CD4-positive, alpha-beta T cell treated with Interleukin-6 for 4 hours (primary cell): ENCODE data around the gene RASSF1.

Source experiments
- DNase-seq: peaks from one replicate; pipeline ENCODE4 v3.0.0-alpha.2; 2020; ENCODE audit warnings: mixed read lengths

The RASSF1 gene, protein sequence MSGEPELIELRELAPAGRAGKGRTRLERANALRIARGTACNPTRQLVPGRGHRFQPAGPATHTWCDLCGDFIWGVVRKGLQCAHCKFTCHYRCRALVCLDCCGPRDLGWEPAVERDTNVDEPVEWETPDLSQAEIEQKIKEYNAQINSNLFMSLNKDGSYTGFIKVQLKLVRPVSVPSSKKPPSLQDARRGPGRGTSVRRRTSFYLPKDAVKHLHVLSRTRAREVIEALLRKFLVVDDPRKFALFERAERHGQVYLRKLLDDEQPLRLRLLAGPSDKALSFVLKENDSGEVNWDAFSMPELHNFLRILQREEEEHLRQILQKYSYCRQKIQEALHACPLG

DNA sequence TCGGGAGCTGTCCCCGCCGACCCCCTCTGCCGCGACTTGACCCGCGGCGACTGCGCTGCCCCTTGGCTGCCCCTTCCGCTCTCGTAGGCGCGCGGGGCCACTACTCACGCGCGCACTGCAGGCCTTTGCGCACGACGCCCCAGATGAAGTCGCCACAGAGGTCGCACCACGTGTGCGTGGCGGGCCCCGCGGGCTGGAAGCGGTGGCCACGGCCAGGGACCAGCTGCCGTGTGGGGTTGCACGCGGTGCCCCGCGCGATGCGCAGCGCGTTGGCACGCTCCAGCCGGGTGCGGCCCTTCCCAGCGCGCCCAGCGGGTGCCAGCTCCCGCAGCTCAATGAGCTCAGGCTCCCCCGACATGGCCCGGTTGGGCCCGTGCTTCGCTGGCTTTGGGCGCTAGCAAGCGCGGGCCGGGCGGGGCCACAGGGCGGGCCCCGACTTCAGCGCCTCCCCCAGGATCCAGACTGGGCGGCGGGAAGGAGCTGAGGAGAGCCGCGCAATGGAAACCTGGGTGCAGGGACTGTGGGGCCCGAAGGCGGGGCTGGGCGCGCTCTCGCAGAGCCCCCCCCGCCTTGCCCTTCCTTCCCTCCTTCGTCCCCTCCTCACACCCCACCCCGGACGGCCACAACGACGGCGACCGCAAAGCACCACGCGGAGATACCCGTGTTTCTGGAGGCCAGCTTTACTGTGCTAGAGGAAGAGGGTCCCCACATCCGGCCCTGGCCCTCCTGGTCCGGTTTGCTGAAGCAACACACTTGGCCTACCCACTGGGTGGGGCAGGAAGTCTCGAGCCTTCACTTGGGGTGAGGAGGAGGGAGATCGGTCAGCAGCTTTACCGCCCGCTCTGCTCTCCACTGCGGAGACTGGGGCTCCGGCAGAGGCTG, at the start of gene RASSF1:
Gene RASSF1, minus strand, starts transcription at position 389 of the 882 bp plus-strand sequence. Its CDS starts 31 bp downstream, at position 358.
- DNase-seq = peak; percentile 63

DNA sequence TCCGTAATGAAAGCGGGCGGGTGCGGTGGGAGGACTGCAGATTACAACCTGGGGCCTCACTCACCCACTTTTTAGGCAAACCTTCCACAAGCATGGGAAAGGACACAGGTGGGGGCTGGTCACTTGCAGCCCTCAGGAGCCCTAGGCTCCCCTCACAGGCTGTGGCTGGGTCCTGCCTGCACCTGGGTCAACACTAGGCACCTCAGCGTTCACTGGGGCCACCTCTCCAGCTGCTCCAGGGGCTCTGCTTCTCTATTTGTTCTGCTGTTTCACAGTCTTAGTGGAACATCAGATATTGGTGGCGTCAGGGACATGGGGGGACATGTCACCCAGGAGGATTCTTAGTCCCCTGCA, 48.8 kb upstream of the RASSF1 start:
- no peak for DNase-seq

DNA sequence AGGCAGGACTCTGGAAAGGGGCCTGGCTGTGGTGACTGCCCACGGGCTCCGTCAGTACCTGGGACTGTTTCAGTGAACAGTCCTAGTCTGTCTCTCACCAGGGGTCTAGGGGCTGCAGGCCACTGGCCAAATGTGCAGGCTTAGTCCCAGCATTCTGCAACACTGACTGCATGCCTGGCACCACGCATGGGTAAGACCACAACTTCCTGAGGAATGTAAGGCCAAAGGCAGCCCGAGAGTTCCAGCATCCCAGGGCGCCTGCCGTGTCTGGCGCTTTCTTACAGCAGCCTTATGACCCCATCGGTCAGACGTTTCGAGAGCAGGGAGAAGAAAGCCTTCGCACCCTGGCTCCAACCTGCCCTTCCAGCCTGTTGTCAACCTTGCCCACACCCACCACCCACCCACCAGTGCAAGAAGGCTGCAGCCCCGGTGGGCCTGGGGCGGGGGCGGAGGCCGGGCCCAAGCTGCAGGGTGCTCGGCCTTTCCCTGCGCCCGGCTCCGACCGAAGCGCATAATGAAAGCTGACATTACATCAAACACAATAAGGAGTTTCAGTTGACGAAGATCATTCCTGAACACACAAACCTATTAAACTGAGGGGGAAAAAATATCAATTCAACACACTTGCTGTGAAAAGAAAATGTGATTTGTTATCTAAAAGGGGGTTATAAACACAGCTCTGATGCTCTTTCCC, 48.2 kb upstream of the RASSF1 start:
- no peak for DNase-seq

DNA sequence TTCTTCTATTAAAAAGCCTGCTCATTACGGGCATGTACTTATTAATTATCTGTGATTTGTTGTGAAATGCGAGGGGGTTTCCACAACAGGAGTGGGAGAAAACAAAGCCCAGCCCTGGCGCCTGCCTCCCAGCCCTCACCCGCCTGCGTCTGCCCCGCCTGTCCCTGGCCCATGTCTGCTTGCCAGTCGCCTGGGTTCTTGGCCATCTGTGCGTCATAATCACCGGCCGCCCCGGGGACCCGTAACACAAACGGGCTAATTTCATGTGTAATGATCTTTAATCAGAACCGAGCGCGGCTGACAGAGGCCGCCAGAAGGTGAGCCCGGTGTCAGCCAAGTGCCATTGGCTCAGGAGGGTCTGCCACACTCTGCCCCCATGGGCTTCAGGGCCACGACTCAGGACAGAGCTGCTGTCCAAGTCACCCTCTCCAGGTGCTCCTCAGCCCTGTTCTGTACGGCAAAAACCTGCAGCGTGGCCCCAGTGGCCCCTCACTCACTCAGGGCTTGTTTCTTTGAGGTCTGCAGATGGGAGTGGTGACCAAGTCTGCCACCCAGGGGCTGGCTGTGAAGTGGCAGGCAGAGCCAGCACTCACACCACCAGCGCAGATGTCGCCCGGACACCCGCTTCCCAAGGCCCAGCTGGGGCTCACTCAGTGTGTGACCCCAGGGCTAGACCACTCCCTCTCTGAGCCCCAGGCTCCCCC, 47.5 kb upstream of the RASSF1 start:
- DNase-seq = no peak

DNA sequence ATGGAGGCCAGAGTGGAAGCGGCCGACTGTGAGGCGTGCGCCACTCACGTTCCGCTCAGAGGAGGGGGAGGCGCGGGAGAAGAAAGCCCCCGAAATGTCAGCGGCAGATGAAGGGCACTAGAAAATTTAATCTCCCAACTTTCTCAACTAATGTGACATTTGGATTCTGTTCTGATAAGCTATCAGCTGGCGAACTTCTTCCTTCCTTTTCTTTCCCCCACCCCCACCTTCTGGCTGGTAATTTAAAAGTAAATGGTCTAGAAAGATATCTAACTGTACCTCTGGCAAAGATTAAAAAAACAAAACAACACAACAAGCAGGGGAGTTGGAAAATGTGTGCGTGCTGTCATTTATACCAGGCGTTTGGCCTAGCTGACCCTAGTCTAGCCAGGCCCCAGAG, 45.1 kb upstream of the RASSF1 start:
- no peak for DNase-seq

DNA sequence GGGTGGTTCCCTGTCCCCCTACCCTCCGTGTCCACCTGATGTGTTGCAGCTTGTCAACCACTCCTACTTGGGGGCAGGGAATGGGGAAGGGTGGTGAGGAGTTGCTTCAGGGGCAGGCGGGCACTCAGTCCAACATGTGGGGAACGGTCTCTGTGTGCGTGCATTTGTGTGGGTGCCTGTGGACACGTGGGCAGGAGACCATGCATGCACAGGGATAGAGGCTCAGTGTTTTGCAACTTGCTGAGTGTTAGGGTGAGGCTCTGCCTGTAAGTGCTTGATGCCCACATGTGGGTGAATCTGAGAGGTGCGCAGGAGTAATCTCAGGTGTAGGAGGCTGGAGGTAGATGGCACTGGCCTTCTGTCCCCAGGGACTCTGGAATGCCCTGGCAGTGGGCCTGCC, 43.1 kb upstream of the RASSF1 start:
- DNase-seq = no peak

DNA sequence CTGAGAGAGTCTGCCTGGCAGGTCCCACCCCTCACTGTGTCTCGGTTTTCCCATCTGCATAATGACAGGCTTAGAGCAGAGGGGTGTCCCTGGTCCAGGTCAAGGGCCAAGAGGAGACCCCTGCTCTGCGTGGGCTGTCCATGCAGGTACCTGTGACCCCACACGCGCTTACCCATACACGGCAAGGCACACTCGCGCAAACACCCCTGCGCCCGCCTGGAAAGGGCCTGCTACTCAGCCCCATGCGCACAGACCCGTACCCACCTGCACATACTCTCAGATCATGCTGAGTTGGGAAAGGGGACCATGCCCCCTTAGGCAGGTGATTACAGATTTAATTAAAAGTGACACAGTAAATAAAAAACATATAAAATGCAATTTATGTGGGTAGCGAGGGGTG, 42.1 kb upstream of the RASSF1 start:
- no peak for DNase-seq

DNA sequence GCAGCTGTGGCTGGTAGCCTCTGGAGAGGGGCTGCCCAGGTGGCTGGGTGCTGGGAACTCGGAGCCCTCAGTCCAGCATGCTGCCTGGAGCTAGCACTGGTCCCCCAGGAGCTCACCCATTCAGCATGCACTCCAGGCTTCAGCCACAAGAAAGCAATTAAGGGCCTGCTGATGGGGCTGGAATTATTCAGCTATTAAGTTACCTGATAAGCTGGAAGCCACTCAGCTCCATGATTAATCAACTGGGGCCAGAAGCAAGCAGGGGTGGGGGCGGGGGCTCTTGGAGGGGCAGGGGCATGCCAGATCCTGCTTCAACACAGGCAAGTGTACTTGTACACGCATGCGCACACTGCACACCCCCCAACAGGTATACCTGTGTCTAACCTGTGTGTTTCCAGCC, 40.7 kb upstream of the RASSF1 start:
- DNase-seq = no peak

DNA sequence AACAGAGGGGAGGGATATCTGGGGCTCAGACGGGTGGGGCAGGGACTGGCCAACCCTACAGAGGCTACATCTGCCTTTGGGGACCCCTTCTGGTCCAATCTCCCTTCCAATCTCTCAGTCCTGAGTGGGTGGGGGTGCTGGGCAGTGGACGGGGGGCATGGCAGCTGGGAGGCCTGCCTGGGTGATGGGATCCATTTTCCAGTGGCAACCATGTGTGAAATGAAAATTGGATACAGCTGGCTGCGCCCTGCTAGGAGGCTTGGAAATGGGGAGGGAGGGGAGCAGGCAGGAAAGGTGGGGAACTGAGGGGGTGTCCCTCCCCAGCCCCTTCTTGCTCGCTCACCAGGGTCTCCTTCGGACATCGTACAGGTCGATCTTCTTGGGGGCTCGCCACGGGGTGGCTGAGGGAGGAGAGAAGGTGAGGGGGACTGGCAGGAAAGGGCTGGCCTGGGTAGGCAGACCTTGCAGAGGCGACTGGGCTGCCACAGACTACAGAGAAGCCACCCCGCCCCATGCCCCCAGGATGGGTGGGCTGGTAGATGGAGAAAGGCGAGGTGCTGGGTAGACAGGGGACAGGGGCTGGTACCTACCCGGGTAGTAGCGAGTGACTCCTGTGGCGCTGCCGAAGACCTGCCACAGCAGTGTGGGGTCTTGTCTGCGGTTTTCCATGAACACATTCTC, 39.9 kb upstream of the RASSF1 start:
- DNase-seq = no peak

DNA sequence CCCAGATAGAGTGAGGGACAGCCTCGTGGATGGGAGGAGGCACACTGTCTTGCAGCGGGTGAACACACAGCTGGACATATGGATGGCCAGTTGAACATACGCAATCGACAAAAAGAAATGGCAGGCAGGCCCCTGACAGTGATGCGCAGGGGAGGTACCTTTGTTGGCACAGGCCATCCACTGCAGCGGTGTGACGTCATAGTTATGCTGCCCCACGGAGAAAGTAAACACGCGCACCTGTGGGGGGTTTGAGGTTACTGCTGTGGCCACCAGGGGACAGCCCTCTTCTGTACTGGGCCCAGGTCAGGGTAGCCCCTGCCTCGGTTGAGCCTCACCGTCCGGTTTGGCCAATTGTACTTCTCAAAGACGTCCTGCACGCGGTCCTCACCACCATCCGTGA, 38.1 kb upstream of the RASSF1 start:
- DNase-seq = no peak

DNA sequence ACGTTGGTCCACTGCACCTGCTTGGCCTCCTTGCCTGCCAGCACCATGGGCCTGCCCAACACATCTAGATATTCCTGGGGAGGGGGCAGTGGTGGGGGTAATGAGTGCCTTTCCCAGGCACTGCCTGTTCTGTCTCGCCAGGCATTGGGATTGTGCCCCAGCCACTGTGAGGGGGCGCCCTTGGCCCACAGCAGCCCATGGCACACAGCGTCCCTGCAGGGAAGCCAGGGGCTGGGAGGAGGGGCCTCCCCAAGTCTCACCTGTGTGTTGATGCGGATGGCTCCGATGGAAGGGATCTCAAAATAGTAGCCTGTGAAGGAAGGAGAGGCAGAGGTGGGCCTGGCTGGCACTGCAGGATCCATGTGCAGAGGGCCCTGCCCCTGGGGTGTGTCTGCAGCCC, 37.4 kb upstream of the RASSF1 start:
- DNase-seq = no peak

DNA sequence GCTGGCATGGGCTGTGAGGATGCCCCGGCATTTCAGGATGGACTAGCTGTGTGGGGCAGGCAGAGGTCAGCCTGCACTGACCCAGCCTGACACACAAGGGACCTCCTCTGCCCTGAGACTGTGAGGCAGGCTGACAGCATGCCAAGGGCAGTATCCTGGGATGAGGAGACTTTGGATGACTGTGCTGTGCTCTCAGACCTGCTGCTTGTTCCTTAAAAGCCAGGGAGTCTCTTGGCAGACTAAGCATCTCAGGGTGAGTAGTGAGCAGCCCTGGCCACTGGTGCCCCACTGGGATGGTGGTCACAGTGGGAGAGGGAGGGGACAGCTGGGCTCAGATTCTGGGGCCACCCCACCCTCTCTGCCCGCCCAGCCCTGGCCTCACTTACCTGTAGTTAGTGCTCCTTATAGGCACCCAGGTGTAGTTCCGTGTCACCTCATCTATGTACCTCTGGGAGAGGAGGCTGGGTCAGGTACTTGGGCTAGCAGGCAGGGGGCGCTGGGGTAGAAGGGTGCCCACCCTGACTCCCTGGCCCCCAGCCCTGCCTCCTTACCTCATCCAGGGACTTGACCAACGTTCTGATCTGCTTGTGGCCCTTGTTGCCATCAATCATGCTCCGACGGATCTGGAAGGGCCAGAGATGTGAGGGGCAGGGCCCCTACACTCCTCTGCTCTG, 34.8 kb upstream of the RASSF1 start:
- no peak for DNase-seq

DNA sequence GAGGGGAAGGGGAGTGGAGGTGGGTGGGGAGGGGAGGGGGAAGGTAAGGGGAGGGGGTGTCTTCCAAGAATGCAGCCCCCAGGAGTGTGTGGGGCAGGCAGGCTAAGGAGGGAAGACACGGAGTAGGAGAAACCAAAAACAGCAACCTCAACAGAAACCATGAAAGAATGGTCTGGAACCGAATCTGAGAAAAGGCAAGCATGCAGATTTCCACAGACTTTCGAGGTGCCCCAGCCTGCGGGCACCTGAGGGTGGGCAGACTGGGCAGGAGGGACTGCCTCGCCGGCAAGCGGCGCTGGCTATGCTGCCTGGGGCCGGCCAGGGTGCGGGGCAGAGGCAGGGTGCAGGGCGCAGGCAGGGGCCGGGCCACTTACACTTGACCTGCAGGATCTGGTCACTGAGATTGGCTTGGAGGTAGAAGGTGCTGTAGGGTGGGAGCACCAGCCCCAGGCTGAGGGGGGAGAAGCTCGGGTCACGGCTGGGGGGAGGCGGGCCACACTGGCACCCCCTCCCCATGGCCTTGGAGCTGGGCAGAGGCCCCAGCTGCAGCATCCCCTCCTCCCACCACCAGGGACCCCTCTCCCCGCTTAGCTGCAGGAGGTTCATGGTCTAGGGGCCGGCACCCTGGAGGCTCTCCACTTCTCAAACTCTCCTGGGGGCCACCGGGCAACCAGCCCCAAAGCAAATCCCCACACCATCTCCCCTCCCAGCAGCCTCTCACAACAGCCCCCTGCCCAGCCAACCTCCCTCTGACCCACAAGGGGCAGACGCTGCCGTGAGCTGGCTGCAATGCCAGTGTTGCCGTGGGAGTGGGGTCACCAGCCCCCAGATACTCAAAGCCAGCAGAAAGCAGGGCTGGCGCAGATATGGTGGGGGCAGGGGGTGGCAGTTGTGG, 34.0 kb upstream of the RASSF1 start:
- no peak for DNase-seq

DNA sequence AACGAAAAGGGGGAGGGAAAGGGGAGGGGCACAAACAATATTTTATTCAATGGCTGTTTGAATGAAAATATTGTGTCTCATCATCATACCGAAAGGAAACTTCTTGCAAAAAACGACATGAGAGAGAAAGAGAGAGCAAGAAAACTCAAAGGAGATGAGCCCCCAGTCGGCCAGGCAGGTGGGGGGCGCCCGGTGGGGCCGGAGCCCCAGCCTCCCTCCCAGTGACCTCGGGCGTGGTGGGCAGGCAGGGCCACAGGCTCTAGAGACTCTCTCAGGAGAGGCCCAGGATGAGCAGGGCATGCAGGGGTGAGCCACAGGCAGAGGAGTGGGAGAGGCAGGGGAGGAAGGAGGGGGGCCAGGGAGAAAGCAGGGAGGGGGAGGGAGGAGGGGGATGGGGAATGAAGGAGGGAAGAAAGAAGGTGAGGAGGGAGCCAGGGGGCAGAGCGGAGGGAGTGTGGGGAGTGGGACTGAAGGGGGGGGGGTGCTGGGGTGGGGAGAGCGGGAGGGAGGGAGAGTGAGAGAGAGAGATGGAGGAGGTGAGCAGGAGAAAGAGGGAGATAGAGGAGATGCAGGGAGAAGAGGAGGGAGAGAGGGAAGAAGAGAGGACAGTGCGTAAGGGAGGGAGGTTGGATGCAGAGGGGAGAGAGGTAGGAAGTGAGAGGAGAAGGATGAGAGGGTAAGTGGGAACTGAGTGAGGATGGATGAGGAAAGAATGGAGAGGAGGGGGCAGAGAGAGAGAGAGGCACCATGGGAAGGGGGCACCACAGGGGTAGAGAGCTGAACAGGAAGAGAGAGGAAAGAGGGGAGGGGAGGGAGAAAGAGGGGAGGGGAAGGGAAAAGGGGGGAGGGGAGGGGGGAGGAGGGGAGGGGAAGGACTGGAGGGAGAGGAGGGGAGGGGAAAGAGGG, 32.8 kb upstream of the RASSF1 start:
- DNase-seq = no peak

DNA sequence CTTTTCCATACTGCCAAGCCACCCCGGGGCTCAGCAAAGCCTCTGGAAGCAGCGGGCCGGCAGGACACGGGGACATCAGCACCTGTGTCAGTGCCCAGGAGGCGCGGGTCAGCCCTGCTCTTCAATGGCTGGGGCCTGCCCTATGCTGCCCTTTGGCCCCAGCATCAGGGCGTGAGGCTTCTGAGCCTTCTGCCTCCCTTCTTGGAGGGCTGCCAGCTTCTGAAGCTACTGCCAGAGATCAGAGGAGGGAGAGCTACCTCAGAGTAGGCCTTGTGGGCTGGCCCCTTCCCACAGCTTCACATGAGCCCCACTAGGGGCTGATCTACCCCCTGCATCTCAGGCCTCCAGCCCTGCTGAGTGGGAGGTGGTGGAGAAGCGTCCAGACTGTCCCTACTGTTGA, 31.7 kb upstream of the RASSF1 start:
- no peak for DNase-seq

DNA sequence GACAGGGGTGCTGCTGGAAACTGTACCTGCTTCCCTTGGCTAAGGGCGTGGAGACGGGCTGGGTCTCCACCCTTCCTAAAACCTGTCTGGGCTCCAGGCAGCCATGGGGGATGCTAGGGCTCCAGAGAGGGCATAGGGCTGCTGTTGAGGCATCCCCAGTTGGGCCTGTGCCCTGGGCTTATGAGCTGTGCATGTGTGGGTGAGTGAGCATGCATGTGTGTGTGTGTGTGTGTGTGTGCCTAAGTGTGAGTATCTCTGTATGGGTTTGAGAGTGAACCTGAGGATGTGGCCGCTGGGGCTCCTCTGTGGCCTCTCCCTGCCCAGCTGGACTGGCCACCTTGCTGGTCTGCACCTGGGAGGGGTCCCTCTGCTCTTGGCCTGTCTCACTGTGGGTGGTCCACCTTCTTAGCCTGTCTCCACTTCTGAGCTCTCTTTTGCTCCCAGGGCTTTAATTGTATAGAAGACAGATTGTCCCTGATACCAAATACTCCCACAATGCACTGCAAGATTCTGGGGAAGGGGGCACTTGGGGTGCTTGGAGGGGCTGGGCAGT, 30.6 kb upstream of the RASSF1 start:
- no peak for DNase-seq

DNA sequence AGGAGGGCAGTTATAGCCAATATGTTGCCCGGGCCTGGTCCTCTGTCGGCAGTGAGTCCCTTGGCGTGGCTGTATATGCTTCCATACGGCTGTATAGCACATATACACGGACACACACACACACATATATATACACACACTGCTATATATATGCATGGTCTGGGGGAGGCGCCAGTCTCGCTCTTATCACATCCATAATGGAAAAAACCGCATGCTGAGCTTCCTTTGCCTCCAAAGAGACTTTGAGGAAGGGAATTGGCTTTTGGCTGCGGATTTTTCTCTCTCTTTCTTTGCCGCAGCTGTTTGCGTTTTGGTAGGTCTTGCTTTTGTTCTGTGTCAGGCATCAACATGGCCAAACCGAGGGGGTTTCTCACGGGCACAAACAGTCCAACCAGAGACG, 30.0 kb upstream of the RASSF1 start:
- no peak for DNase-seq

DNA sequence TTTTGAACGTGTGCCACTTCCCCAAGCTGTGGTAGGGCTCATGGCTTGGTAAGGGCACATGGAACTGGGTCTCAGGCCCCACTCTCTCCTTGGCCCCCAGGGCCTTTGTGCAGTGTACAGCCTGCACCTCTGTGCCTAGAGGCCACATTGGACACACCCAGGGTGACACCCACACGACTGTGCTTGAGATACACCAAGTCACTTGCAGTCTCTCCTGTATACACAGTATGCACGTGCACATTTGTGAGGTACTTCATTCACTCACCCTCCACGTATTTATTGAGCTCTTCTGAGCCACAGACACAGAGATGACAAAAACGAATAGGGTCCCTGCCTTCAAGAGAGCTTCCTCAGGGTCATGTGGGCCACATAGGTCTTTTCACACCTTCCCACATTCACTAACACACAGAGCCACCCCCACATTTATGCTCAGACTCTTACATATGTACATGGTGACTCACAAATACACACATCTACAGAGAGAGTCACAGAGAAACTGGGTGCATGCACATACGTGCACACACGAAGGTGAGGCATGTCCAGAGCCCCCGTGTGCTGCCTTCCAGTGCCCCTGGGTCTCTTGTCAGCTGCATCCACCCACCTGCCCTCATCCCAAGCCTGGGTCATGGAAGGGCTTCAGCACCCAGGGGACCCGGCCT, 28.5 kb upstream of the RASSF1 start:
- no peak for DNase-seq

DNA sequence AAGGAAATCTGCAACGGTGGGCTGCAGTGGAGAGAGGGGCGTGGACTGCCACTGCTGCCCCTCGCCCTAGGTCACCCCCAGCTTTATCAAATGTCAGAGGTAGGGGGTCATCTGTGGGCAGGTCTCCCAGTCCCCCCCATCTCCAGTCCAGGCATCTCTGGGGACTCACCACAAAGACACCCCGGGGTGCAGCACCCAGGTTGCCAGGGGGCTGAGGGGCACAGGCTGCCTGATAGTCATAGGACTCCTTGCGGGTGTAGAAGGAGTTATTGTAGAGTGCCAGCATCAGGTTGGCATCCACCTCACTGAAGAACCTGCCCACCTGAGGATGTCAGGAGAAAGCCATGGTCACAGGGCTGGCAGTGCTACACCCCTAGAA, 25.2 kb upstream of the RASSF1 start:
- DNase-seq = no peak
